Upper lobe of left lung (tissue), 4 donors: ENCODE data around the gene SPDEF.

Experiments used
- POLR2A ChIP-seq, 4 donors: fragments of 450-650 bp; IDR thresholded peaks; one replicate each; pipeline ENCODE4 v1.5.1; 2016 to 2017; ENCODE audit warnings: antibody characterized with exemption in 4 of 4, mild to moderate bottlenecking in 2 of 4
- POLR2AphosphoS5 ChIP-seq, 2 donors: sonication (generic); formaldehyde crosslinking; IDR thresholded peaks; one replicate each; pipeline ENCODE4 v1.5.1; 2017; ENCODE audit warnings: antibody characterized with exemption in 2 of 2
- TF ChIP-seq, protein P1 (sequence below), 6 experiments: fragments of 450-650 bp in 4 of 6; fragments of 200-600 bp in 2 of 6; sonication (generic) in 2 of 6; IDR thresholded peaks; one replicate each; pipeline ENCODE4 v1.5.1; 2016 to 2019; ENCODE audit warnings: antibody characterized with exemption in 6 of 6

GRCh38 chr6:34522761-34523160, 33.4 kb downstream of the SPDEF start:
- TF ChIP-seq, protein P1, sequence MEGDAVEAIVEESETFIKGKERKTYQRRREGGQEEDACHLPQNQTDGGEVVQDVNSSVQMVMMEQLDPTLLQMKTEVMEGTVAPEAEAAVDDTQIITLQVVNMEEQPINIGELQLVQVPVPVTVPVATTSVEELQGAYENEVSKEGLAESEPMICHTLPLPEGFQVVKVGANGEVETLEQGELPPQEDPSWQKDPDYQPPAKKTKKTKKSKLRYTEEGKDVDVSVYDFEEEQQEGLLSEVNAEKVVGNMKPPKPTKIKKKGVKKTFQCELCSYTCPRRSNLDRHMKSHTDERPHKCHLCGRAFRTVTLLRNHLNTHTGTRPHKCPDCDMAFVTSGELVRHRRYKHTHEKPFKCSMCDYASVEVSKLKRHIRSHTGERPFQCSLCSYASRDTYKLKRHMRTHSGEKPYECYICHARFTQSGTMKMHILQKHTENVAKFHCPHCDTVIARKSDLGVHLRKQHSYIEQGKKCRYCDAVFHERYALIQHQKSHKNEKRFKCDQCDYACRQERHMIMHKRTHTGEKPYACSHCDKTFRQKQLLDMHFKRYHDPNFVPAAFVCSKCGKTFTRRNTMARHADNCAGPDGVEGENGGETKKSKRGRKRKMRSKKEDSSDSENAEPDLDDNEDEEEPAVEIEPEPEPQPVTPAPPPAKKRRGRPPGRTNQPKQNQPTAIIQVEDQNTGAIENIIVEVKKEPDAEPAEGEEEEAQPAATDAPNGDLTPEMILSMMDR (IDR thresholded peaks at IDR 0.05) = no peak
- TF ChIP-seq POLR2AphosphoS5 (IDR thresholded peaks at IDR 0.05) (no peak), POLR2A (IDR thresholded peaks at IDR 0.05) (no peak)
